ENCODE results near the gene DAG1. TPM values are rescaled to one million over a fixed set of nuclear protein-coding genes. Genes with fewer than 3 reads are reported as not detected.

Gene DAG1
- total and polyA plus RNA-seq, 2 experiments from 2014 or later, result 29.9 to 152 TPM

DNA sequence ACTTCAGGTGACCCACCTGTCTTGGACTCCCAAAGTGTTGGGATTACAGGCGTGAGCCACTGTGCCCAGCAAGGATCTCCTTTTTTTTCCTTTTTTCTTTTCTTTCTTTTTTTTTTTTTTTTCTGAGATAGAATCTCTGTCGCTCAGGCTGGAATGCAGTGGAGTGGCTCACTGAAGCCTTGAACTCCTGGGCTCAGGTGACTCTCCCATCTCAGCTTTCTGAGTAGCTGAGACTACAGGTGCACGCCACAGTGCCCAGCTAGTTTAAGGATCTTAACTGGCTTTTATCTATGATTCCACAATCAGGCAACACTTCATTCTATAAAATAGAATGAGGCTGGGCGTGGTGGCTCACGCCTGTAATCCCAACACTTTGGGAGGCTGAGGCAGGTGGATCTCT is 24.7 kb upstream of the DAG1 start (continued):
- TF ChIP-seq ZNF462 (CRISPR knock-in tag; IDR thresholded peaks at IDR 0.05) (no peak), EZH2 (IDR thresholded peaks at IDR 0.05; ENCODE audit: low read depth, unreplicated experiment) (no peak)

DNA sequence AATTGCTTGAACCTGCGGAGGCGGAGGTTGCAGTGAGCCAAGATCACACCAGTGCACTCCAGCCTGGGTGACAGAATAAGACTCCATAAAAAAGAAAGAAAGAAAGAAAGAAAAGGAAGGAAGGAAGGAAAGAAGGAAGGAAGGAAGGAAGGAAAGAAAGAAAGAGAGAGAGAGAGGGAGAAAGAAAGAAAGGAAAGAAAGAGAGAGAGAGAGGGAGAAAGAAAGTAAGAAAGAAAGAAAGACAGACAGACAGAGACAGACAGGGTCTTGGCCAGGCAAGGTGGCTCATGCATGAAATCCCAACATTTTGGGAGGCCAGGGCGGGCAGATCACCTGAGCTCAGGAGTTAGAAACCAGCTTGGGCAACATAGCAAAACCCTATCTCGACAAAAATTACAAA is 16.4 kb upstream of the DAG1 start:
- H3K36me3 Mint-ChIP-seq (ENCODE audit: low read depth), result no peaks in the 10 kb centered on the region
- Histone ChIP-seq H3K9me2 (ENCODE audit: insufficient read depth) (no peaks in the 10 kb centered on the region), H3K27ac (ENCODE audit: low read depth) (no peak overlapping the region), H2AFZ (peak overlapping the region; percentile 38; the same call in 1 of the 2 replicates), H3K4me1 (ENCODE audit: insufficient read depth) (peaks cover 8% of the 10 kb centered on the region), H3K4me3 (no peak overlapping the region), H3K79me2 (replicated peaks; ENCODE audit: insufficient read depth) (no peaks in the 10 kb centered on the region), H3F3A (replicated peaks; ENCODE audit: low read depth) (peaks cover 2% of the 10 kb centered on the region; the same call in 1 of the 2 replicates), H3K4me2 (no peak overlapping the region), H3K27me3 (ENCODE audit: insufficient read depth) (no peaks in the 10 kb centered on the region), H3K36me3 (ENCODE audit: insufficient read depth) (no peaks in the 10 kb centered on the region), H4K20me1 (replicated peaks; ENCODE audit: insufficient read depth) (no peaks in the 10 kb centered on the region)
- H3K4me3 Mint-ChIP-seq, result no peak overlapping the region
- no peak for DNase-seq (ENCODE audit: low spot score)
- H3K27ac Mint-ChIP-seq, result no peak overlapping the region
- ATAC-seq, result no peak
- peaks cover 16% of the 10 kb centered on the region for H3K4me1 Mint-ChIP-seq
- peaks cover 9% of the 10 kb centered on the region for H3K27me3 Mint-ChIP-seq (ENCODE audit: insufficient read depth, low read depth, poor library complexity)
- no peaks in the 10 kb centered on the region for H3K9me3 Mint-ChIP-seq
- TF ChIP-seq JUNB (IDR thresholded peaks at IDR 0.05; ENCODE audit: unreplicated experiment), result no peak
- TF ChIP-seq EZH2phosphoT487 (IDR thresholded peaks at IDR 0.05; ENCODE audit: unreplicated experiment), result no peak
- TF ChIP-seq ZNF462 (CRISPR knock-in tag; IDR thresholded peaks at IDR 0.05), result no peak
- TF ChIP-seq POLR2AphosphoS5 (IDR thresholded peaks at IDR 0.05; ENCODE audit: low read depth), result no peak
- no peak for TF ChIP-seq NANOG (IDR thresholded peaks at IDR 0.05; ENCODE audit: borderline replicate concordance)
- TF ChIP-seq, protein P1, sequence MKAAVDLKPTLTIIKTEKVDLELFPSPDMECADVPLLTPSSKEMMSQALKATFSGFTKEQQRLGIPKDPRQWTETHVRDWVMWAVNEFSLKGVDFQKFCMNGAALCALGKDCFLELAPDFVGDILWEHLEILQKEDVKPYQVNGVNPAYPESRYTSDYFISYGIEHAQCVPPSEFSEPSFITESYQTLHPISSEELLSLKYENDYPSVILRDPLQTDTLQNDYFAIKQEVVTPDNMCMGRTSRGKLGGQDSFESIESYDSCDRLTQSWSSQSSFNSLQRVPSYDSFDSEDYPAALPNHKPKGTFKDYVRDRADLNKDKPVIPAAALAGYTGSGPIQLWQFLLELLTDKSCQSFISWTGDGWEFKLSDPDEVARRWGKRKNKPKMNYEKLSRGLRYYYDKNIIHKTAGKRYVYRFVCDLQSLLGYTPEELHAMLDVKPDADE (IDR thresholded peaks at IDR 0.05), result no peak
- TF ChIP-seq CREB1 (CRISPR knock-in tag; IDR thresholded peaks at IDR 0.05; ENCODE audit: low read depth), result no peak
